HG02610 (cell line): Measurements from ENCODE around the gene CLDND1.

Source experiments
- ATAC-seq: cut with Tn5 transposase; IDR thresholded peaks from one replicate; pipeline ENCODE4 v1.9.1; 2021; ENCODE audit warnings: mild to moderate bottlenecking, moderate library complexity; ENCODE audit not compliant: unreplicated experiment

The CLDND1 gene

GRCh38 chr3:98521897-98522543, 682 bp downstream of the CLDND1 start:
- ATAC-seq, result peak; percentile 56

GRCh38 chr3:98519351-98519750, 3.4 kb downstream of the CLDND1 start:
- ATAC-seq, result no peak

GRCh38 chr3:98518816-98519215, 3.9 kb downstream of the CLDND1 start:
- no peak for ATAC-seq

GRCh38 chr3:98514948-98515347, 7.8 kb downstream of the CLDND1 start:
- ATAC-seq, result no peak

GRCh38 chr3:98513736-98514135, 9.0 kb downstream of the CLDND1 start:
- no peak for ATAC-seq

- ATAC-seq, result no peak
These were observed 9.6 kb downstream of the CLDND1 start for GRCh38 chr3:98513091-98513511.

GRCh38 chr3:98512576-98512975, 10.1 kb downstream of the CLDND1 start:
- ATAC-seq, result no peak

- ATAC-seq, result no peak
These were observed 14.1 kb downstream of the CLDND1 start for GRCh38 chr3:98508582-98508981.

- ATAC-seq, result no peak
These were observed 18.2 kb downstream of the CLDND1 start for GRCh38 chr3:98504539-98504938.

- no peak for ATAC-seq
These were observed 20.7 kb downstream of the CLDND1 start for GRCh38 chr3:98501863-98502576.

GRCh38 chr3:98501270-98501669, 21.4 kb downstream of the CLDND1 start:
- no peak for ATAC-seq

- no peak for ATAC-seq
These were observed 22.7 kb downstream of the CLDND1 start for GRCh38 chr3:98500019-98500418.

- no peak for ATAC-seq
These were observed 25.3 kb downstream of the CLDND1 start, which contains the start of gene OR5K2 for GRCh38 chr3:98497381-98497780. TSS of gene OR5K2 (plus strand) at chr3:98497681. CDS start at chr3:98497681, 0 bp downstream.

- no peak for ATAC-seq
These were observed 39.1 kb downstream of the CLDND1 start for GRCh38 chr3:98483626-98484025.

- ATAC-seq, result no peak
These were observed 39.8 kb downstream of the CLDND1 start for GRCh38 chr3:98482717-98483482.
